ENCODE measurements around the gene EPHB1. TPM values are rescaled to one million over a fixed set of nuclear protein-coding genes. Genes with fewer than 3 reads are reported as not detected.

EPHB1 gene
- total RNA-seq, 2 experiments from 2014 or later = 0.32 TPM; not detected in 1

DNA sequence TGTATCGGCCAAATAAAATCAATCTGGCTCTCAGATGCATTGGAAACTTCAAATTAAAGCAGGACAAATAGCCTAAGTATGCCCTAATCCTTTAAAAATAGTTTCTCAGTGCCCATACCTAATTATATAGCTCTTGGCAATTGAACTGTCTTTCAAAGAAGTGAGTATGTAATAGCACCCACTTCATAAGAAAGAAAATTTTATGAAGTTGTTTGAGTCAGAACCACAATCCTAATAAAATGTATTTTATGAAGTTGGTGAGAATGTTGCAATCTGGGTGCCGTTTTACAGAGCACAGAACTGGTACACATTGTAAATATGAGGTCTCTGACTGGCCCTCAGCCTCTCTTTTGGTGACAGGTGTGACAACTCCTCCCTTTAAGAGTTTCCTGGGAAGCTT, 45.4 kb downstream of the EPHB1 start:
- CTCF ChIA-PET = no interaction called here
- Mint-ChIP-seq H3K27me3 (ENCODE audit: low read depth) (peaks cover 2% of the 10 kb centered on the region), H3K4me3 (no peak overlapping the region), H3K9me3 (peaks cover 20% of the 10 kb centered on the region), H3K27ac (no peak overlapping the region), H3K4me1 (ENCODE audit: low read depth) (no peaks in the 10 kb centered on the region), H3K36me3 (ENCODE audit: low read depth) (no peaks in the 10 kb centered on the region)
- intact Hi-C loops (cut with micrococcal nuclease) = no loop called here
- no peak for DNase-seq

DNA sequence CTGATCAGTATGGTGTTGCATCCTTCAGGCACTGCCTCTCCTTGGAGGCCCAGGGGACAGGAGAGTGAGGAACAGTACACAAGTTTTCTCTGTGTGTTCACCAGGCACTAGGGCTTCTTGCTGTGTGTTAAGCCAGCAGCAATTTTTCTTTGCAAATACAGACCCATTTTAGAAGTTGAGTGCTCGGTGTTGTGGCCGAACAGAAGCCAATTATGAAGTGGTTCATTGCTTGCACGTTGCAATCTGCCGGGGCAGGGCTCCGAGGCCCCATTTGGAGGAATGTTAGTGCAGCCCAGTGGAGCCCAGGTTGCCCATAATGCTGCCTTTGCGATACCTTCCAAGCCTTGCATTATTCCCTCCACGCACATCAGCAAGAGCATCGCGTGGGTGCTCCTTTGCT, 51.0 kb downstream of the EPHB1 start:
- intact Hi-C loops (cut with micrococcal nuclease) = no loop called here
- Mint-ChIP-seq H3K27me3 (ENCODE audit: low read depth) (peaks cover 5% of the 10 kb centered on the region), H3K4me1 (ENCODE audit: low read depth) (no peaks in the 10 kb centered on the region), H3K4me3 (no peak overlapping the region), H3K9me3 (peaks cover 18% of the 10 kb centered on the region), H3K27ac (no peak overlapping the region), H3K36me3 (ENCODE audit: low read depth) (no peaks in the 10 kb centered on the region)
- no peak for DNase-seq
- CTCF ChIA-PET = no interaction called here

- DNase-seq = no peak
- Mint-ChIP-seq H3K27ac (no peak overlapping the region), H3K4me3 (no peak overlapping the region), H3K9me3 (peaks cover 18% of the 10 kb centered on the region), H3K27me3 (ENCODE audit: low read depth) (peaks cover 5% of the 10 kb centered on the region), H3K4me1 (ENCODE audit: low read depth) (no peaks in the 10 kb centered on the region), H3K36me3 (ENCODE audit: low read depth) (no peaks in the 10 kb centered on the region)
- intact Hi-C loops (cut with micrococcal nuclease) = no loop called here
- CTCF ChIA-PET = no interaction called here
These were observed 51.9 kb downstream of the EPHB1 start for GRCh38 chr3:134846911-134847317.

DNA sequence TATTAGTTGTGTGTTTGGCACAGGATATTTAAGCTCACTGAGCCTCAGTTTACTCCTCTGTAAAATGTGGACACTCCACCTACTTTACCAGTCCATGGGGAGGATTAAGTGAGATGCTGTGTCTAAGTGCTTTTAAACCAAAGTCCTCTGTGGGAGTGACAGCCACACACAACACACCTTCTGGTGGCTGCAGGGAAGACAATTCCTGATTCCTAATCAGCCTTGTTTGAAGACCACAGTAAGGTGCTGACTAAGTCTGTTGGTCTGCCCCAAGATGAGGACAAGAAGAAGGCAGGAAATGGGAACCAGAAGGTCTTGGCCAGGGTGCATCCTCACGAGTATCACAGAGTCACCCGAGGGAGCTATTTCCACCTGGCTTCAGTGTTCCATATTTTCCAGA, 52.3 kb downstream of the EPHB1 start:
- no peaks in the 10 kb centered on the region for H3K36me3 Mint-ChIP-seq (ENCODE audit: low read depth)
- intact Hi-C loops (cut with micrococcal nuclease) = no loop called here
- no peaks in the 10 kb centered on the region for H3K4me1 Mint-ChIP-seq (ENCODE audit: low read depth)
- CTCF ChIA-PET = no interaction called here
- H3K27me3 Mint-ChIP-seq (ENCODE audit: low read depth) = peaks cover 5% of the 10 kb centered on the region
- no peak for DNase-seq
- H3K4me3 Mint-ChIP-seq = no peak overlapping the region
- H3K27ac Mint-ChIP-seq = no peak overlapping the region
- H3K9me3 Mint-ChIP-seq = peaks cover 17% of the 10 kb centered on the region

GRCh38 chr3:134849561-134849960, 54.5 kb downstream of the EPHB1 start:
- H3K27me3 Mint-ChIP-seq (ENCODE audit: low read depth) = peaks cover 5% of the 10 kb centered on the region
- intact Hi-C loops (cut with micrococcal nuclease) = no loop called here
- DNase-seq = no peak
- peaks cover 1% of the 10 kb centered on the region for H3K9me3 Mint-ChIP-seq
- no peak overlapping the region for H3K27ac Mint-ChIP-seq
- H3K4me3 Mint-ChIP-seq = no peak overlapping the region
- H3K4me1 Mint-ChIP-seq (ENCODE audit: low read depth) = peaks cover 4% of the 10 kb centered on the region
- CTCF ChIA-PET = no interaction called here
- no peaks in the 10 kb centered on the region for H3K36me3 Mint-ChIP-seq (ENCODE audit: low read depth)

DNA sequence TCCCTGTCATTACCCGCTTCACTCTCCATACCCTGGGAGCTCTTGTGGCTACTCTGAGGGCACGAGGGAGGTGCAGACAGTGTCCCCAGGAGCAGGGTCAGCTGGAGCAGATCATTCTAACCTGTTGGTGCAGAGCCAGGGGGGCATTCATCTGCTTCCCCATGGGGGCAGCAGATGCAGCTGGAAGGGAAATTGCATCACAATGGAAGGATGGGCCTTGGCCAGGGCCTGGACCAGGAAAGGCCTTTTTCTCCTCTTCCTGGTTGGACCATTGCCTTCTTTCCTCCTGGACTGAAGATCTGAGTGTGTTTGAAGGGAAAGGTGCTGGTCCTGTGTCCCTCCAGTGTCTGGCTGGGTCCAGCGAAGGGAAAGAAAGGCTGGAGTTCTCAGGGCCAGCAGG, 55.7 kb downstream of the EPHB1 start:
- intact Hi-C loops (cut with micrococcal nuclease) = no loop called here
- Mint-ChIP-seq H3K27ac (no peak overlapping the region), H3K27me3 (ENCODE audit: low read depth) (peaks cover 5% of the 10 kb centered on the region), H3K4me3 (no peak overlapping the region), H3K9me3 (peaks cover under 1% of the 10 kb centered on the region), H3K36me3 (ENCODE audit: low read depth) (no peaks in the 10 kb centered on the region), H3K4me1 (ENCODE audit: low read depth) (peaks cover 4% of the 10 kb centered on the region)
- DNase-seq = no peak
- CTCF ChIA-PET = no interaction called here

DNA sequence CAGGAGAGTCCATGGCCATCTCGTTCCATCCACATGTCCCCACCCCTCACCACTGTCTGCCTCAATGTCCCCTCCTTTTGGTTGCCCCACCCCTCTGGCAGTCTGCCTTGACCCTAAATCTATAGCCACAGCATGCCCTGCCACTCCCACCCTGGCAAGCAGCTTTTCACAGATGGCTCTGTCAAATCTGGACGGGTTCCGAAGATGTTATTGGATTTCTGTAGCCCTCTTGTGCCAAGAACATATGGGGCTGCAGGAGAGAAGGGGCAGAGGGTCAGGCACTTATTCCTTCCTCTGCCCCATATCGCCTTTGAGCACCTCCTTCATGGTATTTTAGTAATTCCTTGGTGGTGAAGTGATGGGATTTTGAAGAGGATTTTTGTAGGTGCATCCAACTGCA, 57.1 kb downstream of the EPHB1 start:
- no peaks in the 10 kb centered on the region for H3K9me3 Mint-ChIP-seq
- intact Hi-C loops (cut with micrococcal nuclease) = no loop called here
- no peak for DNase-seq
- H3K4me3 Mint-ChIP-seq = no peak overlapping the region
- no peaks in the 10 kb centered on the region for H3K36me3 Mint-ChIP-seq (ENCODE audit: low read depth)
- CTCF ChIA-PET = no interaction called here
- H3K27ac Mint-ChIP-seq = no peak overlapping the region
- peaks cover 3% of the 10 kb centered on the region for H3K27me3 Mint-ChIP-seq (ENCODE audit: low read depth)
- peaks cover 4% of the 10 kb centered on the region for H3K4me1 Mint-ChIP-seq (ENCODE audit: low read depth)

GRCh38 chr3:134852893-134853351, 57.9 kb downstream of the EPHB1 start:
- H3K4me3 Mint-ChIP-seq = no peak overlapping the region
- CTCF ChIA-PET = interaction anchor here (0.6 to 0.9 kb wide), 3 partner anchors 14 to 287 kb away, joined by 3 read pairs; partner anchors contain the start of gene EPHB1
- H3K4me1 Mint-ChIP-seq (ENCODE audit: low read depth) = peaks cover 4% of the 10 kb centered on the region
- intact Hi-C loops (cut with micrococcal nuclease) = no loop called here
- no peak overlapping the region for H3K27ac Mint-ChIP-seq
- no peaks in the 10 kb centered on the region for H3K36me3 Mint-ChIP-seq (ENCODE audit: low read depth)
- DNase-seq = peak; percentile 6
- peaks cover 3% of the 10 kb centered on the region for H3K27me3 Mint-ChIP-seq (ENCODE audit: low read depth)
- H3K9me3 Mint-ChIP-seq = no peaks in the 10 kb centered on the region

DNA sequence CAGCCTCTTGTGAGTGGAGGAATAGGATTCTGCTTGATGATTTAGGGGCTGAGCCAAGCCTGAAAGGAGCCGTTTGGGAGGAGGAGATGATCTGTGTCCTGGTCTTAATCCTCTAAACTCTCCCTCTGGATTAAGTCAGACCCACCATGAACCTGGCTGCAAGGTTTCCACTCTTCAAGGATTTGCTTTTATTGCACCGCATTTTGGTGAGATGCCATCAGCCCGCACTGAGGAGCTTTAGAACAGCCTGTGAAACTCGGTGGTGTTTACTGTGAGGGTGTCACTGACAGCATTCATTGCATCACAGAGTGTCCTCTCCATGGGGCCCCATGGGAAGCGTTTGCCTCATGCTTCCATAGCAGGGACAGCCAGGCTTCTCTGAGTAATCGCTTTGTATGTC, 59.2 kb downstream of the EPHB1 start:
- Mint-ChIP-seq H3K4me3 (no peak overlapping the region), H3K27me3 (ENCODE audit: low read depth) (peaks cover 2% of the 10 kb centered on the region), H3K36me3 (ENCODE audit: low read depth) (no peaks in the 10 kb centered on the region), H3K9me3 (no peaks in the 10 kb centered on the region), H3K4me1 (ENCODE audit: low read depth) (peaks cover 4% of the 10 kb centered on the region), H3K27ac (no peak overlapping the region)
- CTCF ChIA-PET = no interaction called here
- no peak for DNase-seq
- intact Hi-C loops (cut with micrococcal nuclease) = no loop called here

DNA sequence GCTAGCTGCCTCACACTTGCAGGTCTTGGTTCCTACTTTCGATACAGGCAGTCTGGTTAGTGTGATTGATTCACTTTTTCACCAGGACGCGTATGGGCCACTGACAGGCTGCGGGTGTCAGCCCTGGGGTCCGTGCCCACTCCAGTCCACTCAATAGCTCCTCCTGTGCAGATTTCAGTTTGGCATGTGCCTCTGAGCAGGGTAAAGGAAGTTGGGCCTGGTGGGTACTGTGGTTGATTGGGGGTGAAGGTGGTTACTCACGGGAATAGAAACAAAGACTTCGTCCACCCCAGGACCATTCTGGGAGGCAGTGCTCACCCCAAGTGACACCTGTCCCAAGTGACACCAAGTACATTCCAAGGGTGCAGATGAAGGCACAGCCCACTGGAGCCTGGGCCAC, 62.3 kb downstream of the EPHB1 start:
- intact Hi-C loops (cut with micrococcal nuclease) = no loop called here
- Mint-ChIP-seq H3K9me3 (no peaks in the 10 kb centered on the region), H3K27ac (no peak overlapping the region), H3K27me3 (ENCODE audit: low read depth) (peaks cover 3% of the 10 kb centered on the region), H3K4me3 (no peak overlapping the region), H3K4me1 (ENCODE audit: low read depth) (peaks cover 4% of the 10 kb centered on the region), H3K36me3 (ENCODE audit: low read depth) (no peaks in the 10 kb centered on the region)
- no peak for DNase-seq
- CTCF ChIA-PET = no interaction called here

DNA sequence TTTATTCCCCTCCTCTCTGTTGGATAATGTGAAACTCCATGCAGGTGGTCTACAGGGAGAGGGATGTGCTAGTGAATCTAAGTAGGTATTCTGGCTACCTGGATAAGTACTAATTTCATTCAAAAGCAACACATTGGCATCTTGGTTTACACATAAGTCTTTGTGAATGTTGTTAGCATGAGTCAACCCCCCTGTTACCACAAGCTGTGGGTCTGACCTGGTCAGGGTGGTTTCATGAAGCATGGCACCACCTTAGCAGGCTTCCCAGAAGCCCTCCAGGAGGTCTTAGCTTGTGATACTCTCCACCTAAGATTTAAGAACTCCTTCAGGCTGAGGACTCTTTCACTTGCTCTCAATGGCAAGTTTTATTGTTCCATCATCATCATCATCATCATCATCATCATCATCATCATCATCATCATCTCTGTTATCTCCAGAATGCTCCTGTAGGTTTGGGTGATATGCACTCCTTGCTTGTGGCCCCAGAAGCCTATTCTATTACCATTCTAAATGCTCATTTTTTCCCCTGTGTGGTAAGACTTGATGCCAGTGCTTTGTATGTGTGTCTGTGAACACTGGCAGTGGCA, 62.8 kb downstream of the EPHB1 start:
- Mint-ChIP-seq H3K4me3 (no peak overlapping the region), H3K9me3 (no peaks in the 10 kb centered on the region), H3K36me3 (ENCODE audit: low read depth) (no peaks in the 10 kb centered on the region), H3K27ac (no peak overlapping the region), H3K27me3 (ENCODE audit: low read depth) (peaks cover 3% of the 10 kb centered on the region), H3K4me1 (ENCODE audit: low read depth) (peaks cover under 1% of the 10 kb centered on the region)
- CTCF ChIA-PET = no interaction called here
- no peak for DNase-seq
- intact Hi-C loops (cut with micrococcal nuclease) = no loop called here

- Mint-ChIP-seq H3K4me3 (no peak overlapping the region), H3K27ac (no peak overlapping the region), H3K4me1 (ENCODE audit: low read depth) (no peaks in the 10 kb centered on the region), H3K9me3 (no peaks in the 10 kb centered on the region), H3K27me3 (ENCODE audit: low read depth) (peaks cover 3% of the 10 kb centered on the region), H3K36me3 (ENCODE audit: low read depth) (no peaks in the 10 kb centered on the region)
- DNase-seq = no peak
- CTCF ChIA-PET = no interaction called here
- intact Hi-C loops (cut with micrococcal nuclease) = no loop called here
These were observed 63.5 kb downstream of the EPHB1 start for GRCh38 chr3:134858441-134859035.

- no peak for DNase-seq
- Mint-ChIP-seq H3K27ac (no peak overlapping the region), H3K27me3 (ENCODE audit: low read depth) (peaks cover 3% of the 10 kb centered on the region), H3K36me3 (ENCODE audit: low read depth) (no peaks in the 10 kb centered on the region), H3K4me3 (no peak overlapping the region), H3K9me3 (no peaks in the 10 kb centered on the region), H3K4me1 (ENCODE audit: low read depth) (no peaks in the 10 kb centered on the region)
- CTCF ChIA-PET = no interaction called here
- intact Hi-C loops (cut with micrococcal nuclease) = no loop called here
These were observed 64.3 kb downstream of the EPHB1 start for GRCh38 chr3:134859341-134859740.

All from activated naive CD4-positive, alpha-beta T cell treated with anti-CD3 and anti-CD28 coated beads for 36 hours (primary cell).